Loucy (cell line): Measurements from ENCODE around the gene EPB41L2.

Experiments used
- H2AFZ ChIP-seq: fragments of 200-600 bp; sonication (generic); 2 replicates; pipeline ENCODE4 v1.6.0; 2016; ENCODE audit warnings: antibody characterized with exemption, mild to moderate bottlenecking, low read length, moderate library complexity
- H3F3A ChIP-seq: fragments of 200-600 bp; 2 replicates; pipeline ENCODE4 v1.6.0; 2016; ENCODE audit warnings: antibody characterized with exemption, low read depth, mild to moderate bottlenecking
- H3K27me3 ChIP-seq: fragments of 200-600 bp; sonication (generic); 2 replicates; pipeline ENCODE4 v1.6.1; 2014; ENCODE audit warnings: low read length, mild to moderate bottlenecking; ENCODE audit not compliant: insufficient read depth, poor library complexity, severe bottlenecking
- H3K36me3 ChIP-seq: fragments of 200-600 bp; sonication (generic); 2 replicates; pipeline ENCODE4 v1.6.1; 2016; ENCODE audit warnings: low read length; ENCODE audit not compliant: insufficient read depth
- H3K4me1 ChIP-seq: fragments of 200-600 bp; sonication (generic); 2 replicates; pipeline ENCODE4 v1.5.1; 2014; ENCODE audit warnings: low read length, mild to moderate bottlenecking; ENCODE audit not compliant: insufficient read depth, poor library complexity, severe bottlenecking
- H3K4me2 ChIP-seq: fragments of 200-600 bp; sonication (generic); 2 replicates; pipeline ENCODE4 v1.6.0; 2014; ENCODE audit warnings: antibody characterized with exemption, low read length, low read depth, mild to moderate bottlenecking; ENCODE audit not compliant: poor library complexity, severe bottlenecking
- H3K4me3 ChIP-seq: fragments of 200-600 bp; sonication (generic); 2 replicates; pipeline ENCODE4 v1.5.1; 2014; ENCODE audit warnings: low read length, mild to moderate bottlenecking, mixed read lengths; ENCODE audit not compliant: poor library complexity, severe bottlenecking
- H3K79me2 ChIP-seq: fragments of 200-600 bp; sonication (generic); 2 replicates; pipeline ENCODE4 v1.6.1; 2014; ENCODE audit warnings: low read length; ENCODE audit not compliant: insufficient read depth
- H3K9ac ChIP-seq: fragments of 200-600 bp; sonication (generic); 2 replicates; pipeline ENCODE4 v1.6.0; 2014; ENCODE audit warnings: mild to moderate bottlenecking, low read depth, low read length, moderate library complexity; ENCODE audit not compliant: poor library complexity, severe bottlenecking
- H3K9me2 ChIP-seq: fragments of 200-600 bp; sonication (generic); replicated peaks from 2 replicates; pipeline ENCODE4 v1.6.1; 2016; ENCODE audit warnings: low read depth, low read length, mixed read lengths
- H3K9me3 ChIP-seq: fragments of 200-600 bp; sonication (generic); 2 replicates; pipeline ENCODE4 v1.6.1; 2014; ENCODE audit warnings: mild to moderate bottlenecking, antibody characterized with exemption, low read length, low read depth; ENCODE audit not compliant: insufficient read depth
- H4K20me1 ChIP-seq: fragments of 200-600 bp; sonication (generic); 2 replicates; pipeline ENCODE4 v1.6.0; 2014; ENCODE audit warnings: antibody characterized with exemption, low read length, mild to moderate bottlenecking; ENCODE audit not compliant: insufficient read depth, poor library complexity, severe bottlenecking
- EZH2phosphoT487 ChIP-seq: fragments of 200-600 bp; IDR thresholded peaks from 2 replicates; pipeline ENCODE4 v1.6.1; 2018; ENCODE audit warnings: antibody characterized with exemption, mild to moderate bottlenecking, moderate library complexity, borderline replicate concordance
- TF ChIP-seq, protein P1 (sequence below): fragments of 200-600 bp; sonication (generic); conservative IDR thresholded peaks from 2 replicates; pipeline ENCODE4 v1.5.1; 2014; ENCODE audit warnings: mild to moderate bottlenecking, antibody characterized with exemption, low read length

Gene EPB41L2

DNA sequence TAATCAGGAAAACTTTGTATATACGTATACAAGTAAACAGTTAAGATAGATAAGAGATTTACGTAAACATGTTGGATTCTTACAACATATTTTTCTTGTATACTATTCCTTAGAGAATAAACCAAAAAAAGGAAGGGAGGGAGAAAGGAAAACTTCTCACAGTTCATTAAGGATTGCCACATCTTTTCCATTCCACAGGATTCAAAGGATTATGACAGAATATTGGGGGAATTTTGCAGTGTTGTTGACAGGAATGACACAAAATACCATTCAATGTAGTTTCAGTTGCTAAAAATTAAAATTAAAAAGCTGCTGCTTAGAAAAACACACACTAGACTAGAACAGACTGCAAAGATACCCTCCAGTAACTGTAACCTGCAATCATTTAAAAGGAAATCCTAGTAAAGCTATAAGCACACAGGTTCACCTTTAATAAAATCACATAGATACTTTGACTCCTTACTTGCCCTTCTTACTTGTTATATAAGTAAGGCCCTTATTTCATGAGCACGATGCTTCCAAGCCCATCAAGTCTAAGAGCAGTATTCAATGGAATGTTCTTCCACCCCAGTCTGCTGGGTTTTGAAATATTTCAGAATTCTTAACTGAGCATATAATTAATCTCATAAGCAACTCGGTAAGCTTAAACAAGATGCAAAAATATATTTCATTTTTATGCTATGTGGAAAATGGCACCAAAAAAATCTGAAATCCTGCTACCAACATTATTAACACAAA is 128.0 kb downstream of the EPB41L2 start:
- no peak for TF ChIP-seq EZH2phosphoT487
- TF ChIP-seq, protein P1, sequence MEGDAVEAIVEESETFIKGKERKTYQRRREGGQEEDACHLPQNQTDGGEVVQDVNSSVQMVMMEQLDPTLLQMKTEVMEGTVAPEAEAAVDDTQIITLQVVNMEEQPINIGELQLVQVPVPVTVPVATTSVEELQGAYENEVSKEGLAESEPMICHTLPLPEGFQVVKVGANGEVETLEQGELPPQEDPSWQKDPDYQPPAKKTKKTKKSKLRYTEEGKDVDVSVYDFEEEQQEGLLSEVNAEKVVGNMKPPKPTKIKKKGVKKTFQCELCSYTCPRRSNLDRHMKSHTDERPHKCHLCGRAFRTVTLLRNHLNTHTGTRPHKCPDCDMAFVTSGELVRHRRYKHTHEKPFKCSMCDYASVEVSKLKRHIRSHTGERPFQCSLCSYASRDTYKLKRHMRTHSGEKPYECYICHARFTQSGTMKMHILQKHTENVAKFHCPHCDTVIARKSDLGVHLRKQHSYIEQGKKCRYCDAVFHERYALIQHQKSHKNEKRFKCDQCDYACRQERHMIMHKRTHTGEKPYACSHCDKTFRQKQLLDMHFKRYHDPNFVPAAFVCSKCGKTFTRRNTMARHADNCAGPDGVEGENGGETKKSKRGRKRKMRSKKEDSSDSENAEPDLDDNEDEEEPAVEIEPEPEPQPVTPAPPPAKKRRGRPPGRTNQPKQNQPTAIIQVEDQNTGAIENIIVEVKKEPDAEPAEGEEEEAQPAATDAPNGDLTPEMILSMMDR: no peak
- H3K36me3 ChIP-seq: peaks cover 9% of the 10 kb centered on the region
- no peaks in the 10 kb centered on the region for H3K9me2 ChIP-seq
- H3K79me2 ChIP-seq: peaks cover 19% of the 10 kb centered on the region
- no peak overlapping the region for H3K4me3 ChIP-seq
- H3K9me3 ChIP-seq: no peaks in the 10 kb centered on the region
- H3F3A ChIP-seq: no peaks in the 10 kb centered on the region
- H3K4me1 ChIP-seq: no peaks in the 10 kb centered on the region
- no peak overlapping the region for H2AFZ ChIP-seq
- H3K4me2 ChIP-seq: no peak overlapping the region
- no peak overlapping the region for H3K9ac ChIP-seq
- H3K27me3 ChIP-seq: no peaks in the 10 kb centered on the region
- H4K20me1 ChIP-seq: no peaks in the 10 kb centered on the region

DNA sequence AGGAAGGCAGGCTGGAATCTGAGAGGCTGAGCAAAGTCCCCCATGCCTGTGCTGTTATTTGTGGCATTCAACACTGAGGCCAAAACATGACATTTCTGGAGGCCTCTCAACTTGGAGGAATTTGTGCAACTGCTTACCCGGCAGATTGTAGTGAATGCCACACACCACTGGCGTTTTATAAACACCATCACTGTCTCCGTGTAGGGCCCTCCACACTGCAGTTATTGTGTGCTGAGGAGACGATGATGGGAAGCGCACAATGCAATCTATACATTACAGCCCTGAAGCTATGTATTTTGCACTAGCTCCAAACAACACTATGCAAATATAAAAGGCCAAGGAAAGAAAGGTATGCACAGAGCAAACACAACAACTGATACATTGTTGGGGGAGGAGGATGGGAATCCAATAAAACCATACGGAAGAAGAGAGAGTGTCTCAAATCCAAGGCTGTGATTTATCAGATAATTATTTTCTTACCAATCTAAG is 129.3 kb downstream of the EPB41L2 start:
- Histone ChIP-seq H3K79me2 (peaks cover 26% of the 10 kb centered on the region), H3K27me3 (no peaks in the 10 kb centered on the region), H4K20me1 (no peaks in the 10 kb centered on the region), H3K9me2 (no peaks in the 10 kb centered on the region), H3F3A (no peaks in the 10 kb centered on the region), H3K9ac (no peak overlapping the region), H3K4me3 (no peak overlapping the region), H3K4me1 (no peaks in the 10 kb centered on the region), H3K36me3 (peaks cover 9% of the 10 kb centered on the region), H3K9me3 (no peaks in the 10 kb centered on the region), H2AFZ (no peak overlapping the region), H3K4me2 (no peak overlapping the region)
- TF ChIP-seq, protein P1: no peak
- no peak for TF ChIP-seq EZH2phosphoT487

DNA sequence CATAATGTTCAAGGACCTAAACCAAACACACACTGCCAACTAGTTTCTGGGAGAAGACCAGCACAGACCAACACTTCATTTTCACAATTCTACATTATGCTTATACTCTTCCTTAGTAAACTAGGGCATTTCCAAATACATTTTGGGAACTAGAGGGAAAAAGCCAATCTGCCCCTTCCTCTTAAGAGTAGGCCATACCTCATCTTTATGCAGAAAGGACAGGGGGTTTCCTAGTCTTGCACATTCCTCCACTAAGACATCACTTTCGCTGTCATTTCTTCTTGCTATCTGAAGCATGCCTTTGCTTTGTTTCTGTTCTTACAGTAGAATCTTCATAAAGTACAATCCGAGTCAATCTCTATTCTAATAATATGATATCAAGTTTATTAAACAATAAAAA is 130.1 kb downstream of the EPB41L2 start:
- Histone ChIP-seq H3K9me2 (no peaks in the 10 kb centered on the region), H2AFZ (no peak overlapping the region), H3K4me2 (no peak overlapping the region), H3K36me3 (peaks cover 7% of the 10 kb centered on the region), H3K4me3 (no peak overlapping the region), H3F3A (no peaks in the 10 kb centered on the region), H4K20me1 (no peaks in the 10 kb centered on the region), H3K9ac (no peak overlapping the region), H3K9me3 (no peaks in the 10 kb centered on the region), H3K4me1 (no peaks in the 10 kb centered on the region), H3K27me3 (no peaks in the 10 kb centered on the region), H3K79me2 (peaks cover 34% of the 10 kb centered on the region)
- no peak for TF ChIP-seq EZH2phosphoT487
- TF ChIP-seq, protein P1: no peak
